HG03060 (cell line): Measurements from ENCODE around the gene CPED1.

Source experiments
- ATAC-seq: cut with Tn5 transposase; IDR thresholded peaks from one replicate; pipeline ENCODE4 v1.9.1; 2021; ENCODE audit warnings: low read depth, moderate number of reproducible peaks; ENCODE audit not compliant: unreplicated experiment

The CPED1 gene

GRCh38 chr7:121330053-121330833 is 341.7 kb downstream of the CPED1 start:
- no peak for ATAC-seq

GRCh38 chr7:121331048-121331447 is 342.5 kb downstream of the CPED1 start:
- no peak for ATAC-seq

GRCh38 chr7:121331574-121331973 is 343.1 kb downstream of the CPED1 start:
- no peak for ATAC-seq

- ATAC-seq: no peak
These were observed 345.9 kb downstream of the CPED1 start for GRCh38 chr7:121334376-121334775.

- no peak for ATAC-seq
These were observed 346.6 kb downstream of the CPED1 start for GRCh38 chr7:121334875-121335648.

GRCh38 chr7:121336579-121336978 is 348.1 kb downstream of the CPED1 start:
- ATAC-seq: no peak

- no peak for ATAC-seq
These were observed 348.9 kb downstream of the CPED1 start for GRCh38 chr7:121337398-121337797.

- ATAC-seq: no peak
These were observed 350.6 kb downstream of the CPED1 start for GRCh38 chr7:121339082-121339481.

- ATAC-seq: no peak
These were observed 353.4 kb downstream of the CPED1 start for GRCh38 chr7:121341933-121342332.

- no peak for ATAC-seq
These were observed 354.1 kb downstream of the CPED1 start for GRCh38 chr7:121342631-121343030.

GRCh38 chr7:121343302-121343701 is 354.8 kb downstream of the CPED1 start:
- no peak for ATAC-seq

GRCh38 chr7:121344093-121344492 is 355.6 kb downstream of the CPED1 start:
- no peak for ATAC-seq

GRCh38 chr7:121344497-121344896 is 356.0 kb downstream of the CPED1 start:
- no peak for ATAC-seq
